ENCODE measurements around the gene MMP23B. TPM values are rescaled to one million over a fixed set of nuclear protein-coding genes. Genes with fewer than 3 reads are reported as not detected.

The MMP23B gene
- total and polyA plus RNA-seq, 2 donors from 2014 or later: 4.0 to 7.1 TPM

DNA sequence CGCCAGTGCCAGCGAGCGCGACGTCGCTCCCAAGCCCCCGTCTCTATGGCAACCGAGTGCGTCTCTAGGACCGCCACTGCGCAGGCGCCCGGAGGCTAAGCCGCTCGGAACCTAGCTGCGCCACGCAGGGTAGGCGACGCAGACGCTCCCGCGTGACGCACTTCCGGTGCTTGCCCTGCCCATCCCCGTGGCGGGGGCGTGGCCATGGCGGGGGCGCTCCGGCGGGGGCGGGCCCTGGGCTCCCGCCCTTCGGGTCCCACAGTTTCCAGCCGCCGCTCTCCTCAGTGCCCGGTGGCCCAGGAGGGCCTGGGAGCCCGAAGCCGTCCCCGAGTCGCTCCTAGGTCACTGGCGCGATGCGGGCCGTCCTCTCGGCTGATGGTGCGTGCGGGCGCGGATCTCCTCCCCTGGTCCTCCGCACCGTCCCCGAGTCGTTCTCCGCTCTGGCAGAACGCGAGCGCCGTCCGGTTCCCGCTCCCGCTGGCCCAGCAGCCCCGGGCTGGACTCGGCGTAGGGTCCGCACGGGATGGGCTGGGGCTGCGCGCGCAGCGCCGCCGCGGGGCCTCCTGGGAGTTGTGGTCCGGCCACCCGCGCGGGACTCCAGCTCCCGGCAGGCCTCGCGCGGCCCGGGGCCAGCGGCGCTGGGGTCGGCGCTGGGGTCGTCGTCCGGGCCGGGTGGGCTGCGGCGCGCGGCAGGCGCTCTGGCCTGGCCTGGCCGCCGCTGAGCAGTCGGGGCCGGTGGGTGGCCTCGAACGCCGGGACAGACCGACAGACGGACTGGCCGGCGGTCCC lies 16.5 kb upstream of the MMP23B start, which contains the start of gene MIB2:
TSS of gene MIB2 (plus strand) at position 245 of the 789 bp plus-strand sequence. CDS start 7,953 bp downstream, outside the sequence.
- FAIRE-seq (no peak), DNase-seq (peak; percentile 96 to 99 (median 98))
- Histone ChIP-seq H3K27me3 (ENCODE audit: control insufficient read depth, insufficient read depth, low read length) (no peaks in the 10 kb centered on the region), H3K9ac (ENCODE audit: low read length in 3 of 3) (peak within 1 kb of the TSS; percentile 42 to 95 (median 93)), H3K36me3 (ENCODE audit: control insufficient read depth in 2 of 3, insufficient read depth in 3 of 3, low read length in 3 of 3) (peaks cover 0 to 6% (median 0%) of the 10 kb centered on the region in 3 donors), H3K4me1 (ENCODE audit: control insufficient read depth in 2 of 3, insufficient read depth in 2 of 3, low read depth in 1 of 3, low read length in 3 of 3) (peaks cover 0 to 25% (median 10%) of the 10 kb centered on the region in 3 donors), H3K9me3 (ENCODE audit: control insufficient read depth in 2 of 3, insufficient read depth in 1 of 3, low read length in 3 of 3) (no peaks in the 10 kb centered on the region), H3K27ac (ENCODE audit: low read depth in 2 of 2, low read length in 2 of 2) (peak within 1 kb of the TSS; percentile 100), H3K4me3 (ENCODE audit: low read length in 3 of 3) (peak within 1 kb of the TSS; percentile 74 to 85 (median 85))
- intact Hi-C loops (cut with DNase I): no loop called here
- TF ChIP-seq, protein P1, sequence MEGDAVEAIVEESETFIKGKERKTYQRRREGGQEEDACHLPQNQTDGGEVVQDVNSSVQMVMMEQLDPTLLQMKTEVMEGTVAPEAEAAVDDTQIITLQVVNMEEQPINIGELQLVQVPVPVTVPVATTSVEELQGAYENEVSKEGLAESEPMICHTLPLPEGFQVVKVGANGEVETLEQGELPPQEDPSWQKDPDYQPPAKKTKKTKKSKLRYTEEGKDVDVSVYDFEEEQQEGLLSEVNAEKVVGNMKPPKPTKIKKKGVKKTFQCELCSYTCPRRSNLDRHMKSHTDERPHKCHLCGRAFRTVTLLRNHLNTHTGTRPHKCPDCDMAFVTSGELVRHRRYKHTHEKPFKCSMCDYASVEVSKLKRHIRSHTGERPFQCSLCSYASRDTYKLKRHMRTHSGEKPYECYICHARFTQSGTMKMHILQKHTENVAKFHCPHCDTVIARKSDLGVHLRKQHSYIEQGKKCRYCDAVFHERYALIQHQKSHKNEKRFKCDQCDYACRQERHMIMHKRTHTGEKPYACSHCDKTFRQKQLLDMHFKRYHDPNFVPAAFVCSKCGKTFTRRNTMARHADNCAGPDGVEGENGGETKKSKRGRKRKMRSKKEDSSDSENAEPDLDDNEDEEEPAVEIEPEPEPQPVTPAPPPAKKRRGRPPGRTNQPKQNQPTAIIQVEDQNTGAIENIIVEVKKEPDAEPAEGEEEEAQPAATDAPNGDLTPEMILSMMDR (IDR thresholded peaks at IDR 0.05; ENCODE audit: borderline replicate concordance, extremely low read depth, insufficient read depth): no peak

DNA sequence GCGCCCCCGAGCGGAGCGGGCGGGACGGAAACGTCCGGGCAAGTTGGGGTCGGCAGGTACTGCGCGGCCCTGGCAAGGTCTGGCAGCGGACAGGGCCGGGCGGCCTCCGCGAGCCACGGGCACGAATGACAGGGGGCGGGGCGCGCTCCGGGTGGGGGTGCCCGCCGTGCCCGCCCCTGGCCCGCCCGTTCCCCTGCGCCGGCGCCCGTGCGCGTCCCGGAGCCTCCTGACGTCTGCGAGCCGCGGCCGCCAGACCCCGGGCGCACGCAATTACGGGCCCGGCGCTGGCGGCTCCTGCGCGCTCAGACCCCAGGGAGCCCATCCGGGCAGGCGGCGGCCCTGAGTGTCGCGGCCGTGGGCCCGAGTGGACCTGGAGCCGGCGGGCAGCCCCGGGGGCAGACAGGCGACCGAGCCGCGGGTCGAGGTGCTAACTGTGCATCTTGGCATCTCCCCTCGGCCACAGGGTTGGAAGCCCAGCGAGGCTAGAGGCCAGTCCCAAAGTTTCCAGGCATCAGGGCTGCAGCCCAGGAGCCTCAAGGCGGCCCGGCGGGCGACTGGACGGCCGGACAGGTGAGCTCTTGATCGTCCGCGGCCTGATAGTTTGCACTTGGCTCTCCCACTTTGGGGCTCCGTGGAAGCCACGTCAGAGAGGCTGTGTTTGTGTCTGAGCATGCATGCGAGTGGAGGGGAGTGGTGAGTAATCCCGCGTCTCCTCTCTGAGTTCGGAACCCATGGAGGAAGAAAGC lies 15.8 kb upstream of the MMP23B start:
- FAIRE-seq: no peak
- Histone ChIP-seq H3K9ac (ENCODE audit: low read length in 3 of 3) (peak overlapping the region in 1 of 3 donors; percentile 80), H3K27ac (ENCODE audit: low read depth in 2 of 2, low read length in 2 of 2) (peak overlapping the region; percentile 63 to 100)

DNA sequence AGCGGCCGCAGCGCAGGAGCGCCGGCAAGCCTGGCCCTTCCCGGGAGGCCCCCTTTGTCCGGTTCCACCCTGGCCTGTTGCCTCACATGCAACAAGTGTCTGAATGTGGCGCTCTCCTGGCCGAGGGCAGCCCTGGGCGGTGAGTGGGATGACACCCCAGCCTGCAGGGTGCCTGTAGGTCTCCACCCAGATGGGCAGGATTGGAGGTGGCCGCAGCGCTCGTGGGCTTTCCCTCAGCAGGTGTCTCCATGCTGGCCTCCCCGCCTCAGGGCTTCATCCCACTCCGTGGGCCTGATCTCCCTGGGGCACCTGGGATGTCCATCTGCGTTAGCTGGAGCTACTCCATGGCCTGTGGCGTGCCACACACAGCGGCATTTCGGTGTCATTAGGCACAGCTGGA lies 15.1 kb upstream of the MMP23B start:
- FAIRE-seq: no peak
- Histone ChIP-seq H3K4me1 (ENCODE audit: control insufficient read depth in 2 of 3, insufficient read depth in 2 of 3, low read depth in 1 of 3, low read length in 3 of 3) (peaks cover 0 to 25% (median 10%) of the 10 kb centered on the region in 3 donors), H3K36me3 (ENCODE audit: control insufficient read depth in 2 of 3, insufficient read depth in 3 of 3, low read length in 3 of 3) (peaks cover 0 to 6% (median 0%) of the 10 kb centered on the region in 3 donors), H3K27ac (ENCODE audit: low read depth in 2 of 2, low read length in 2 of 2) (no peak overlapping the region), H3K9me3 (ENCODE audit: control insufficient read depth in 2 of 3, insufficient read depth in 1 of 3, low read length in 3 of 3) (no peaks in the 10 kb centered on the region), H3K4me3 (ENCODE audit: low read length in 3 of 3) (peak overlapping the region in 2 of 3 donors; percentile 32 to 85), H3K27me3 (ENCODE audit: control insufficient read depth, insufficient read depth, low read length) (no peaks in the 10 kb centered on the region), H3K9ac (ENCODE audit: low read length in 3 of 3) (peak overlapping the region in 1 of 3 donors; percentile 80)
- intact Hi-C loops (cut with DNase I): no loop called here
- TF ChIP-seq, protein P1 (IDR thresholded peaks at IDR 0.05; ENCODE audit: borderline replicate concordance, extremely low read depth, insufficient read depth): no peak
- DNase-seq: peak in 2 of 5 donors; percentile 58 to 78

More for the DNA sequence above, 15.8 kb upstream of the MMP23B start:
- Histone ChIP-seq H3K9me3 (ENCODE audit: control insufficient read depth in 2 of 3, insufficient read depth in 1 of 3, low read length in 3 of 3) (no peaks in the 10 kb centered on the region), H3K4me1 (ENCODE audit: control insufficient read depth in 2 of 3, insufficient read depth in 2 of 3, low read depth in 1 of 3, low read length in 3 of 3) (peaks cover 0 to 25% (median 10%) of the 10 kb centered on the region in 3 donors), H3K4me3 (ENCODE audit: low read length in 3 of 3) (peak overlapping the region; percentile 30 to 85 (median 38)), H3K36me3 (ENCODE audit: control insufficient read depth in 2 of 3, insufficient read depth in 3 of 3, low read length in 3 of 3) (peaks cover 0 to 6% (median 0%) of the 10 kb centered on the region in 3 donors), H3K27me3 (ENCODE audit: control insufficient read depth, insufficient read depth, low read length) (no peaks in the 10 kb centered on the region)
- TF ChIP-seq, protein P1 (IDR thresholded peaks at IDR 0.05; ENCODE audit: borderline replicate concordance, extremely low read depth, insufficient read depth): no peak
- DNase-seq: peak in 1 of 5 donors; percentile 65
- intact Hi-C loops (cut with DNase I): no loop called here

Data from kidney (tissue), 14 donors.